Stimulated activated CD8-positive, alpha-beta memory T cell treated with anti-CD3 and anti-CD28 coated beads, Interleukin-4, amount 100 ng/mL, for 4 hours (primary cell): ENCODE measurements around the gene STX4.
"Not testable (repeated sequence)": the region's sequence is repeated elsewhere in the genome, so short reads cannot be mapped to it uniquely, and the experiment has no call there.

Source experiments
- DNase-seq, 2 donors: peaks; one replicate each; pipeline ENCODE4 v3.0.0-alpha.2; 2020; ENCODE audit warnings: low read depth in 2 of 2, low spot score in 1 of 2

The STX4 gene

GRCh38 chr16:30998852-30999761 lies 34.3 kb upstream of the STX4 start:
- DNase-seq: no peak

- DNase-seq: no peak
Observed at GRCh38 chr16:31000671-31001382, 32.5 kb upstream of the STX4 start.

GRCh38 chr16:31001507-31002249 lies 31.7 kb upstream of the STX4 start:
- no peak for DNase-seq

GRCh38 chr16:31002250-31002700 lies 31.1 kb upstream of the STX4 start:
- no peak for DNase-seq

GRCh38 chr16:31002862-31003341 lies 30.5 kb upstream of the STX4 start:
- no peak for DNase-seq

GRCh38 chr16:31003744-31004143 lies 29.6 kb upstream of the STX4 start:
- DNase-seq: no peak

DNA sequence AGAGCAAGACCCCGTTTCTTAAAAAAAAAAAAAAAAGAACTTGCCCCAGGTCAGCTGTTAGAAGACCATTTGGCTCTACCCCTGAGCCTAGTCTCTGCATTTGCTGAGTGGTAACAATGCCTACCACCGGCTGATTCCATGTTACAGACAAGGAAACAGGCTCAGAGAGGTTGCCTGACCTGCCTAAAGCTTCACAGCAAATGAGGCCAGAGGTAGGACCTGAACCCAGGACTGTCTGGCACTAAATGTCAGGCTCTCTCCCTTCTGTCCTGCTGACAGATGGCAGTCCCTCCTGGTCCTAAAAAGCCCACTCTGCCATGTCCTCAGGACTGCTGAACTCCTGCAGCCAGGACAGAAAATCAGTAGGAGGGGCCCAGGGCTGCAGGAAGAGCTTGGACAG lies 28.7 kb upstream of the STX4 start:
- no peak for DNase-seq

- DNase-seq: no peak
Observed at GRCh38 chr16:31005350-31006085, 27.8 kb upstream of the STX4 start.

DNA sequence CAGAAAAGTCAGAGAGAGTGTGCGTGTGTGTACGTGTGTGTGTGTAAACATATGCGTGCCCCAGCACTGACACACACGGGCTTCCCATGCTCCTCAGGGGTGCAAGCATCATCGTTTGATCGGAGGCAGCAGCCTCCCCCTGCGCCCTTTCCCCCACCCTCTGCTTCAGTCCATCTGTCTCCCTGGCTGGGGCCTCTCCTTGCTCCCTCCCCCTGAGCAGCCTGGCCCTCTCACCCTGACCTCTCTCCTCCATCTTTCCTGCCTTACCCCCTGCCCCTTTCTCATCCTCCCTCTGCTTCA lies 27.3 kb upstream of the STX4 start:
- DNase-seq: no peak

DNA sequence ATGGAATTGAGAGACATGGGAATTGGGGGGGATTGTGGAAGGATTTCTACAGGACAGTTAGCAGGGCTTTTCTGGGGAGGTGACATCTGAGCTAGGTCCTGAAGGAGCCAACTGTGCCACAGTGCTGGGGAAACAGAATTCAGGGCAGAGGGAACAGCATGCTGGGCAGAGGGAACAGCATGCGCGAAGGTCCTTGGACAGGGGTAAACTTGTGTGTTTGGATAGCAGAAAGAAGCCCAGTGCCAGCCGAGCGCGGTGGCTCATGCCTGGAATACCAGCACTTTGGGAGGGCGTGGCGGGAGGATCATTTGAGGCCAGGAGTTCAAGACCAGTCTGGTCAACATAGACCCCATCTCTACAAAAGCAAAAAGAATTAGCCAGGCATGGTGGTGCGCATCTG lies 26.8 kb upstream of the STX4 start:
- DNase-seq: no peak

DNA sequence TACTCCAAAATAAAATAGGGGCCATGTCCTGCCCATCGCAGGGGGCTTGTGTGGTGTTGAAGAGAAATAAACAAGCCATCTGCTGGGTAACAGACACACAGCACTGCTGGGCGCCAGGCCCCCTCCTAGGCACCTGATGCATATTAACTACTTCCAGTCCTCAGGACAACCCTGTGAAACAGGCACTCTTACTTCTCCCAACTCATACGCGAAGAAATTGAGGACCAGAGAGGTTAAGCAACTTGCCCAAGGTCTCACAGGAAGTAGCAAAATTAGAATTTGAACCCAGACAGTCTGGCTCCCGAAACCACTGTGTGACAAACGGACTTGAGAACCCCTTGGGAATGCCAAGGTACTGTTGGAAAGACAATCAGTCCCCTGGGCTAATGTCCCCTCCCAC lies 25.7 kb upstream of the STX4 start:
- no peak for DNase-seq

DNA sequence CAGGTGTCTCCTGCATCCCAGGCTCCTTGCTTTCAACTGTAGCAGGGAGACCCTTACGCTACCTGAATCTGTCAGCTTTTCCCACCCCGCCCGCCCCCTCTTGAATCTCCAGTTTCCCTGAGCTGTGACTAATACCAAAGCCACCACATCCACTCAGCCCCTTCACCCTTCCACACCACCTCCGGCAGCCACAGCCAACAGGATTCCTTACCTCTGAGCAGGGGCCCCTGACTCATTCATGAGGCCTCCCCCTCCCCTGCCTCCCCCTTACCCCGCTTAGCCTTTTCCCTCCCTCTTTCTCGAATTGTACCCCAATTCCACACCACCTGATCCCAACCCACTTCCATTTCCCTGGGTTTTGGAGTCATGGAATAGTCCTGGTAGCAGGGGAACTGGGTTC lies 25.2 kb upstream of the STX4 start:
- DNase-seq: no peak

DNA sequence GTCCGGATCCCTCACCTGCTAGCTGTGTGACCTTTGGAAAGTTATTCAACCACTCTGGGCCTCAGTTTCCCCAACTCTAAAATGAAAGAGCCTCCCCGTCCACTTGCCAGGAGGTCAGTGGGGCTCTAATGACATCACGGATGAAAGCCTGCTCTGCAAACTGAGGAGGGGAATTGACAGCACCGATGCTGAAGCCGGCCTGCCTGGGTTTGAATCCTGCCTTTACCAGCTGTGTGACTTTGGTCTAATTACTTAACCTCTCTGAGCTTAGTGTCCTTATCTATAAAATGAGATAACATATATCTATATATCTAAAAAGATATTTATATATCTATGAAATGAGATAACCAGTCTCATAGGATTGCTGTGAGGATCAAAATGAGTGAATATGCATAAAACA lies 24.8 kb upstream of the STX4 start:
- DNase-seq: no peak

- DNase-seq: no peak
Observed at GRCh38 chr16:31009120-31009519, 24.2 kb upstream of the STX4 start.

DNA sequence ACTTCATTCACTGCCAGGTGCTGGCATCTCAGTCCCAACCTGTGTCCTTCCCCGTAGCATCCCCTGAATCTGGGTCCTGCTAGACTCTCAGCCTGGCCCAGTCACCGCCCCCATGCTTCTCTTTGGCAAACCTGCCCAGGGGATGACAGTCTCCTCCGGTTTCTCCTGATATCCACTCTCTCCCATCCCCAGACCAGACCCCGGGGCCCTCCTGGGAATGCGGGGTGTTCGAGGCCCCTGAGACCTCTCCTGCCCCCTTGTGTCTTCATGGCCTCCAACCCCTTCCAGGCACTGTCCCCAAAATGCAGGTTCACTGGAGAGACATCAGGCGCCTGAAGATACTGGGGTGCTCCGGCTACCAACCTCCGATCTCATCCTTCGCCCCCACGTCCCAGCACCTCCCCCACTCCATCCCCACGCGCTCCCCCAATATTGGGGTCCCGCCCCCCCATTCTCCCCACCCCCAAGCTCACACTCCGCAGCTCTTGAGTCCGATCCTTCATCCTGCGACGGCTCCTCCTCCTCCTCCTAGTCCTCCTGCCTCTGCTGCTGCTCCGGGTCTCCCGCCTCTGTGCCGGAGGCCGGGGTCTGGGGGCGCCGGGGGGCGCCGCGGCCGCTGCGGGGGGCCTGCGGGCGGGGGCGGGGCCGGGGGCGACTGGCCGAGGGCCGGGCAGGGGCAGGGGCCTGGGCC lies 23.3 kb upstream of the STX4 start:
- DNase-seq: no peak

- DNase-seq: peak in 1 of 2 donors; percentile 27
Observed at GRCh38 chr16:31010585-31011325, 22.6 kb upstream of the STX4 start, which contains the start of gene STX1B. TSS of gene STX1B (minus strand) at chr16:31010638. CDS start at chr16:31010396, 242 bp downstream.

GRCh38 chr16:31011815-31012214 lies 21.5 kb upstream of the STX4 start:
- not testable (repeated sequence) for DNase-seq

DNA sequence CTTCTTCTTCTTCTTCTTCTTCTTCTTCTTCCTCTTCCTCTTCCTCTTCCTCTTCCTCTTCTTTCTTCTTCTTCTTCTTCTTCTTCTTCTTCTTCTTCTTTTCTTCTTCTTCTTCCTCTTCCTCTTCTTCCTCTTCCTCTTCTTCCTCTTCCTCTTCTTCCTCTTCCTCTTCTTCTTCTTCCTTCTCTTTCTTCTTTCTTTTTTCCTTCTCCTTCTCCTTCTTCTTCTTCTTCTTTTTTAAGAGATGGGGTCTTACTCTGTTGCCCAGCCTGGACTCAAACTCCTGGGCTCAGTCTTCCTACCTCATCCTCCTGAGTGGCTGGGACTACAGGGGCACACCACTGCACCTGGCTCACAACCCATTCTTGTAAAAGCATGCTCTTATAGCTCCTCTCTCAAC lies 20.1 kb upstream of the STX4 start:
- DNase-seq: not testable (repeated sequence)

GRCh38 chr16:31016018-31016417 lies 17.3 kb upstream of the STX4 start:
- no peak for DNase-seq

- not testable (repeated sequence) for DNase-seq
Observed at GRCh38 chr16:31017756-31018155, 15.6 kb upstream of the STX4 start.
